Lung (tissue), 12 donors: Measurements from ENCODE around the gene DZIP1L. TPM values are rescaled to one million over a fixed set of nuclear protein-coding genes. Genes with fewer than 3 reads are reported as not detected.

Experiments used
- ATAC-seq: fragments of 200-7000 bp; cut with Tn5 transposase; one replicate; pipeline ENCODE4 v1.9.1; 2020; ENCODE audit warnings: moderate number of reproducible peaks; ENCODE audit not compliant: insufficient read depth, low FRiP score
- DNase-seq, 3 donors: peaks; one replicate each; pipeline ENCODE4 v3.0.0-alpha.2; 2013 to 2017
- H3K27ac ChIP-seq, 2 donors: one replicate each; pipeline ENCODE4 v1.5.1; 2013; ENCODE audit warnings: mild to moderate bottlenecking in 2 of 2, moderate library complexity in 2 of 2, control low read depth in 1 of 2, inconsistent platforms in 1 of 2, low read depth in 1 of 2, low read length in 1 of 2
- H3K27me3 ChIP-seq, 3 donors: one replicate each; pipeline ENCODE4 v1.5.1; 2013; ENCODE audit warnings: low read length in 2 of 3; ENCODE audit not compliant: control insufficient read depth in 3 of 3, insufficient read depth in 3 of 3
- H3K36me3 ChIP-seq, 4 donors: one replicate each; pipeline ENCODE4 v1.5.1; 2013; ENCODE audit warnings: low read length in 4 of 4, mild to moderate bottlenecking in 1 of 4, moderate library complexity in 1 of 4; ENCODE audit not compliant: control insufficient read depth in 4 of 4, insufficient read depth in 4 of 4
- H3K4me1 ChIP-seq, 5 donors: one replicate each; pipeline ENCODE4 v1.5.1; 2013; ENCODE audit warnings: low read length in 5 of 5, mild to moderate bottlenecking in 2 of 5, moderate library complexity in 1 of 5; ENCODE audit not compliant: control insufficient read depth in 5 of 5, insufficient read depth in 5 of 5
- H3K4me3 ChIP-seq: one replicate; pipeline ENCODE4 v1.5.1; 2013; ENCODE audit warnings: mild to moderate bottlenecking, control low read depth, moderate library complexity
- H3K9ac ChIP-seq, 2 donors: one replicate each; pipeline ENCODE4 v1.5.1; 2013; ENCODE audit warnings: low read length in 2 of 2, control low read depth in 1 of 2; ENCODE audit not compliant: insufficient read depth in 1 of 2
- H3K9me3 ChIP-seq, 4 donors: one replicate each; pipeline ENCODE4 v1.5.1; 2013; ENCODE audit warnings: low read length in 3 of 4, mild to moderate bottlenecking in 1 of 4, moderate library complexity in 1 of 4; ENCODE audit not compliant: control insufficient read depth in 4 of 4, insufficient read depth in 3 of 4
- CTCF ChIP-seq: IDR thresholded peaks from 2 replicates; pipeline ENCODE4 v1.5.1; 2012; ENCODE audit warnings: mild to moderate bottlenecking; ENCODE audit errors: control extremely low read depth, extremely low read depth
- WGBS, 2 donors: extraction: QIAGEN DNeasy Blood & Tissue Kit; methylation state at CpG; one replicate each; pipeline ENCODE4 v1.1.7; 2013; 5-methylcytosine and 5-hydroxymethylcytosine counted together
- polyA plus RNA-seq, 2 donors: library from polyadenylated mRNA; stranded (reverse); fragments of 200-250 nt; gene quantifications; one replicate each; pipeline ENCODE4 v1.2.1, GENCODE V29; 2013
- total RNA-seq, 2 donors: library from RNA; depleted of rRNA in 1 of 2; stranded (reverse); fragments of >200 nt in 1 of 2; gene quantifications; one replicate each; pipeline ENCODE4 v1.2.1, GENCODE V29; 2014 to 2021
- donor health status: control.
- donor health status: control.
- donor health status: Bipolar disorder and iron deficiency.
- donor health status: healthy.
- donor health status: DM: yes; HTN: yes; CAD: no.

Gene DZIP1L
- total and polyA plus RNA-seq, 4 donors, result 4.1 to 40.0 (median 17.1) TPM

- Histone ChIP-seq H3K27ac (no peak overlapping the region), H3K9ac (no peak overlapping the region), H3K9me3 (no peaks in the 10 kb centered on the region), H3K27me3 (peaks cover 0 to 3% (median 0%) of the 10 kb centered on the region in 3 donors), H3K36me3 (no peaks in the 10 kb centered on the region), H3K4me1 (no peaks in the 10 kb centered on the region), H3K4me3 (no peak overlapping the region)
- no peak for TF ChIP-seq CTCF
- no peak for DNase-seq
- 35 to 51% methylated on average over 3 of the region's 3 CpGs for WGBS, 2 donors
- no peak for ATAC-seq
Observed at GRCh38 chr3:138135146-138135832, 19.9 kb upstream of the DZIP1L start.

GRCh38 chr3:138132239-138132638 lies 16.8 kb upstream of the DZIP1L start, which contains the start of gene A4GNT:
Gene A4GNT, minus strand, starts transcription at chr3:138132390. Its CDS starts 1,134 bp downstream, at chr3:138131256.
- Histone ChIP-seq H3K9me3 (no peaks in the 10 kb centered on the region), H3K27me3 (peaks cover 0 to 3% (median 0%) of the 10 kb centered on the region in 3 donors), H3K27ac (no peak within 1 kb of the TSS), H3K36me3 (no peaks in the 10 kb centered on the region), H3K4me1 (no peaks in the 10 kb centered on the region), H3K9ac (no peak within 1 kb of the TSS), H3K4me3 (no peak within 1 kb of the TSS)
- TF ChIP-seq CTCF, result no peak
- no peak for ATAC-seq
- 73 to 94% methylated on average over 1 of the region's 1 CpG for WGBS, 2 donors
- no peak for DNase-seq

GRCh38 chr3:138127636-138128365 lies 12.4 kb upstream of the DZIP1L start:
- no peak for TF ChIP-seq CTCF
- Histone ChIP-seq H3K9ac (no peak overlapping the region), H3K27ac (no peak overlapping the region), H3K9me3 (no peaks in the 10 kb centered on the region), H3K27me3 (peaks cover 0 to 3% (median 0%) of the 10 kb centered on the region in 3 donors), H3K36me3 (no peaks in the 10 kb centered on the region), H3K4me3 (no peak overlapping the region), H3K4me1 (no peaks in the 10 kb centered on the region)
- 89 to 94% methylated on average over 1 of the region's 1 CpG for WGBS, 2 donors
- ATAC-seq, result no peak
- DNase-seq, result no peak
